GM18873 (cell line): ENCODE measurements around the gene POLR3A.
"Not testable (repeated sequence)": the region's sequence is repeated elsewhere in the genome, so short reads cannot be mapped to it uniquely, and the experiment has no call there.

Experiments
- ATAC-seq: cut with Tn5 transposase; IDR thresholded peaks from one replicate; pipeline ENCODE4 v1.9.1; 2021; ENCODE audit warnings: mild to moderate bottlenecking, moderate library complexity, moderate number of reproducible peaks; ENCODE audit not compliant: unreplicated experiment, low FRiP score

Gene POLR3A

DNA sequence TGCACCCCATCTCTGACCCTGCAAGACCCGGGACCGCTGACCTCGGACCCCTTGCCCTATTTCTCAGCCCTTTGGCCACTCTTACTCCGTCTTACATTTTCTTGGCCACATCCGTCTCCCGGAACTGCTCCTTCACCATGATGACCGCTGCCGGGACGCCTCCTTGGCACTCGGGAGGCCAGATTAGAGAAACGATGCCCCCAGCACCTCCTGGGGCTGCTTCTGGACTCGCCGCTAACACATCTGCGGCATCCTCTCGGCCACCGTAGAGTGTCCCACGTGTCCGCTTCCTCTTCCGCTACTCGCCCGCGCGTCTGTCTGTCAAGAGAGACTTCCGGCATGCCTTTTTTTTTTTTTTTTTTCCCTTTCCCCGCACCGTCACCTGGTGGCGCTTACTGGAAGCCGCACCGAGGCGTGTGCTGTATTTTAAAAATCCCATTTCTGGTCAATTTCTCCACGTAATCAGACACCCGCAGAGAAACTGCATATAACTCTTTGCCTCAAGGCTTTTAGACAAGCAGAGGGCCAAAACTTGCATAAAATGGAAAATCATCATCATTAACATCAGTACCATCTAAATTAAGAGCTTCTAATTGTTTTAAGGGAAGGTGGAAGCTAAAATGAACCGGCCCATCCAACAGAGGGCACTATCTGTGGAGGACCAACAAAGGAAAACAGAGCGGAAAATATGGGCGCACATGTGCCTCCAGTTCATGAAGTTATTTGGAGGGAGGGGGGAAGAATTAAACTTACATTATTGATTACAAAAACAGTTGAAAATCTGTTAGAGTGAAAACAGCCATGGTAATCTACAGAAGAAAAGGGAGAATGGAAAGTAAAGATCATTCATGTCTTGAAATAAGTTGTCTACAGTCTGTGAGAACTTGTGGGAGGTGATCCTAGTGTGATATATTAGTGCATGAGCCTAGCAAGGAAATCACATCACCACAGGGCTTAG lies at the start of gene POLR3A:
POLR3A (minus strand) TSS at position 247 of the 958 bp plus-strand sequence; CDS start at position 139, 108 bp downstream.
- ATAC-seq: peak; percentile 51

GRCh38 chr10:78078539-78079330 lies 49.4 kb upstream of the POLR3A start:
- ATAC-seq: no peak

- not testable (repeated sequence) for ATAC-seq
Measured at GRCh38 chr10:78075806-78076205, 46.5 kb upstream of the POLR3A start.

- no peak for ATAC-seq
Measured at GRCh38 chr10:78072504-78072903, 43.2 kb upstream of the POLR3A start.

GRCh38 chr10:78071857-78072179 lies 42.5 kb upstream of the POLR3A start:
- no peak for ATAC-seq

DNA sequence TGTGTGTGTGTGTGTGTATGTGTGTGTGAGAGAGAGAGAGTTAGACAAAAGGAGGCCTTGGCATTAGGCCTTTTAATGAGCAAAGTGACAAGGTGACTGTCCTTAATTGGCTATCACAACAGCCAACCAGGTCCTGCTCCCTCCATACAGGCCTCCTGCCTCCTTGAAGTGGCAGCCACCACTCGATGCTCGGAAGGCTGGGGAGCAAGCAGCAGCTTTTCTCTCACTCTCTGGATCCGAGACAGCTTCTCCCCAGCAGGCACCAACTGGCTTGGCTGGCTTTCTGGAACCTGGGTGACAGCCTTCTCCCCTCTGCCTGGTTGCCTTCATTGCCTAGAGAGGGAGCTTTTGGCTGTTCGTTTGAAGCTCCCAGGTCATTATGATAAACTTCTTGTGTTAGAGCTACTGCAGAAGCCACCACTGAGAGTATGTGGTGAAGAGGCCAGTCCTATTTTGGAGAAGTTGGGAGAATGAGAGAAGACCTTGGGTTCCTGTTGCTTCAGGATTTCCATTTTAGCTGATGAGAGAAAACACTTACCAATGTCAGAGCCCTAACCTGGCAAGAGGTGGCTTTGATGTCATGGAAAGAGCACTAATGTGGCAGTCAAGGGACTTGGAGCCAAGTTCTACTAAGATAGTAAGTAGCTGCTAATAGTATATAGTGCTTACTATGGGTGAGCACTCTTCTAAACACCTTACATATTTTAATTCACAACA lies 42.0 kb upstream of the POLR3A start:
- ATAC-seq: no peak

GRCh38 chr10:78070726-78071125 lies 41.4 kb upstream of the POLR3A start:
- ATAC-seq: no peak

- not testable (repeated sequence) for ATAC-seq
Measured at GRCh38 chr10:78070064-78070463, 40.7 kb upstream of the POLR3A start.

DNA sequence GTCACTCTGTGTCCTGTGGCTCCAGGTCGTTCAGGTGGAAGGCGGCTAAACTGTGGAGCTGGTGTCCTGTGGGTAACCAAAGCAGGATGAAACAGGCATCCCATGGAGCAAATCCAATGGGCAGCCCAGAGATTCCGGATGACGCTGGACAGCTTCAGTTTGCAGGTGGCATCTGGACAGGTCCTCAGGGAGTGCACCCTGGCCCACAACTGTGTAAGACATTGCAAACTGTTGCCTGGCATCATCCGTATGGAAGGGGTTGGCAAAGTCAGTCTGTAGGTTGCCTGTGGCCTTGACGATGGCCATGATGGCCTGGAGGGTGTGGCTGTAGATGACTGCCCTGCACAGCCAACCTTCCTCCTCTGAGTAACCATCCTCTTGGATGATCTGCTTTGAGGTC lies 39.8 kb upstream of the POLR3A start:
- no peak for ATAC-seq

GRCh38 chr10:78066728-78067430 lies 37.6 kb upstream of the POLR3A start:
- no peak for ATAC-seq

- no peak for ATAC-seq
Measured at GRCh38 chr10:78066012-78066411, 36.7 kb upstream of the POLR3A start.

GRCh38 chr10:78065611-78066010 lies 36.3 kb upstream of the POLR3A start:
- no peak for ATAC-seq

- not testable (repeated sequence) for ATAC-seq
Measured at GRCh38 chr10:78064919-78065318, 35.6 kb upstream of the POLR3A start.

GRCh38 chr10:78063236-78063635 lies 33.9 kb upstream of the POLR3A start:
- no peak for ATAC-seq

DNA sequence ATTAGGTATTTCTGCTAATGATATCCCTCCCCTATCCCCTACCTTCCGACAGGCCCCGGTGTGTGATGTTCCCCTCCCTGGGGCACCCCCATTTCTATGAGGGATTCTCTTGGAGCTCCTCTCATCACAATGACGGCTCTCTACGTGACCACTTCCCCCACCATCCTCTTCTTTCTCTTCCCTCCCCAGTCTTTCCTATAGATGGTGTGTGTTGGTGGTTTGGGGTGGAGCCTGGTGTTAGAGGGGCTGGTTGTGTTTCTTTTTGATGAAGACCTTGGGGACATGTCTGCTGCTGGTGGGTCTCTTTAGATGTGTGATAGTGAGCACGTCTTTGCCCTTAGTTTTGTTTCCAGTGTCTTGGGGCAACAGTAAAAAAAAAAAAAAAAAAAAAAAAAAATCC lies 33.0 kb upstream of the POLR3A start:
- ATAC-seq: no peak

DNA sequence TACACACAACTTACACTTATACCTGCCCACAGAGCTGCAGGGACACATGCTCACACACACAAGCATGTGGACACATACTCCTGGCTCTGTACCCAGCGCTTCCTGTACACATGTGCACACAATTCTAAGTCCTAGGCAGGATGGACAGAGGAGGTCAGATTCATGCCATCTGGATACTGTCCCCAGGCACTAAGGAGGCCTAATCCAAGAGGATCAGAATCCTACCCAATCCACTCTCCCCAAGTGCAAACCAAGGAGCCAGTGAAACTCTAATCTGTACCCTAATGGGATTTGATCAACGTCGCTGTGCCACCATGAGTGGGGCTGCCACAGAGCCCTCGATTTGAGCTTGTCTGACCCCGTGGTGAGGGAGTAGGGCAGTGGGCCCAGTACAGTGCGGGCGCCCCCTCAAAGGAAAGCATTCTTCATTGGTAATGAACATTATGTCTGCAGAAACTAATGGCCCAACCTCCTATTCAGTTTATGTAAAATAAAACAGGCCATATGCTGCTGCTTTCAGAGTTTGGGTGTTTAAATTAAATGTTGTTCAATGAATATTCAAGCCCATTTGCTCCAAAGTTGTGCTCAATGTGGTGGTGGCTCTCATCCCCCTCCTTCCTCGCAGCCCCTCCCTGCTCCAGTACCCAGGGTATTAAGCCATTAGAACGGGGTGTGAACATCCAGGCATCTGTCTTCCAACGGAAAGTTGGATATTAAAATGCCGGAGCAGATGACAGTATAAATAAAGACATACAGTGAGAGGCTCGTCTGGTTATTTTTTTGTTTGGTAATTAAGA lies 30.8 kb upstream of the POLR3A start:
- ATAC-seq: no peak

GRCh38 chr10:78058562-78058961 lies 29.2 kb upstream of the POLR3A start:
- no peak for ATAC-seq

DNA sequence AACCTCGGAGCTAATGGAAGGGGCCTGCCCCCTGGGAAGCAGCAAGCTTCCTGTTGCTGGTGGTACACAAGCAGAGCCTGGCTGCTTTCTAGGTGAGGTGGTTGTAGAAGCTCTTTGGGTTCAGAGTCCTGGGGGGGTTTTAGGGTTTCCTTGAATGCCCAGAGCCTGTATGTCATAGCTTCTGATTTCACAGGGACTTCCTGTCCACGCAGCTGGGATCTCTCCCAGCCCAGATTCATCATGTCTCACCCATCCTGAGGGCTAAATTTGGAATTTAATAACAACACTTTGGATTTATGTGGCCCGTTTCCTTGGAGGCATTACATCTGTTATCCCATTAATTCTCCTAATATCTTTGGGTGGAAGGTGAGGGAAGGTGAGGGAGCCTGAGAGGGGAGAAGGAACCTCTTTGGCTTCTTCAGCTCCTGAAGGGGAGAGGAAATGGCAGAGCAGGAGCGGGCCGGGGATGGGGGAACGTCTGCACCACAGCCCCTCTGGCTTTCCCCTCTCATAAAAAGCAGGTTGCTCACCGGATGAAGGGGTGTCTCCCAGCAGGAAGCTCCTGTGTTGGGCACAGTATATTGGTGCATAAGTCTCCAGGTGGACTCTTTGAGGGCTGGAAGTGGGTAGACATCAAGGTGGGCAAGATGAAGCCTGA lies 24.0 kb upstream of the POLR3A start:
- ATAC-seq: no peak

GRCh38 chr10:78049851-78050250 lies 20.5 kb upstream of the POLR3A start:
- ATAC-seq: no peak
